Activated T-helper 1 cell treated with anti-CD3 and anti-CD28 coated beads, Interleukin-12 subunit alpha, Interleukin-12 subunit beta, Interleukin-2, Interleukin-4 antibody, amounts not matched to agents 30 ng/mL and 10 ng/mL and 1 ng/mL, durations not matched to agents 14 hours and 24 hours and 36 hours (primary cell): ENCODE results near the gene CERCAM. TPM values are rescaled to one million over a fixed set of nuclear protein-coding genes. Genes with fewer than 3 reads are reported as not detected.
A peak's percentile ranks its signal among the peaks of the same experiment; 100 is the strongest.

Experiments used
- DNase-seq: peaks from one replicate; pipeline ENCODE4 v3.0.0; 2021; ENCODE audit warnings: low spot score
- H3K27ac Mint-ChIP-seq: one replicate; pipeline ENCODE4 v1.8.0; 2021; ENCODE audit warnings: mild to moderate bottlenecking, mixed read lengths
- H3K27me3 Mint-ChIP-seq: one replicate; pipeline ENCODE4 v1.8.0; 2022; ENCODE audit warnings: mild to moderate bottlenecking, moderate library complexity, mixed read lengths; ENCODE audit not compliant: insufficient read depth
- H3K36me3 Mint-ChIP-seq: one replicate; pipeline ENCODE4 v1.8.0; 2021; ENCODE audit warnings: low read depth, mixed read lengths
- H3K4me1 Mint-ChIP-seq: one replicate; pipeline ENCODE4 v1.8.0; 2021; ENCODE audit warnings: low read depth, mixed read lengths
- H3K4me3 Mint-ChIP-seq: one replicate; pipeline ENCODE4 v1.8.0; 2021; ENCODE audit warnings: mild to moderate bottlenecking, moderate library complexity, mixed read lengths
- H3K9me3 Mint-ChIP-seq: one replicate; pipeline ENCODE4 v1.8.0; 2021; ENCODE audit warnings: mixed read lengths
- intact Hi-C: fragments of 100-400 bp; cut with micrococcal nuclease; formaldehyde crosslinking; loops from one replicate; pipeline ENCODE4 v1.15.1; 2024
- total RNA-seq: library from RNA; stranded (reverse); gene quantifications from 2 replicates; pipeline ENCODE4 v1.2.3, GENCODE V29; 2022

The CERCAM gene
- total RNA-seq, 1 donor from 2014 or later: 1.6 TPM

DNA sequence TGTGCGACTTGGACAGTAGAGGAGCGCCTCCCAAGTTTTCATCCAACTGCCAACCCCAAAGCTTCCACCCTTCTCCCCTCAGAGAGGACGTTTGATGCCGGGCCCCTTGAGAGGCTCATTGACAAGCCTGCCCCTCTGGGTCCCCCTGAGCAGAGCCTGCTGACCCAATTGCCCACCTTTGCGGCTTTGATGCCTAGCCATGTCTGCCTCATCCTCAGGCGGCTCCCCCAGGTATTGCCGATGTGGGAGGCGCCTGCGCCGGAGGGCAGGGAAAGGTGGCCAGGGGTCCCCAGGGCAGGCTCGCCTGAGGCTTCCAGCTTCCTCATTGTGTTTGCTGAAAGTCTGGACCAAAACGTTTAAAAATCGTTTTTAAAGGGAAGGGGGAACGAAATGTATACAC lies 36.5 kb downstream of the CERCAM start:
- Mint-ChIP-seq H3K27ac (peak overlapping the region; percentile 74), H3K4me3 (peak overlapping the region; percentile 93), H3K27me3 (peaks cover 3% of the 10 kb centered on the region), H3K36me3 (peaks cover 16% of the 10 kb centered on the region), H3K9me3 (no peaks in the 10 kb centered on the region), H3K4me1 (peaks cover 13% of the 10 kb centered on the region)
- DNase-seq: no peak
- intact Hi-C loops: loop anchor here (2.0 to 5.0 kb wide), 3 partner anchors 228 to 426 kb away; partner anchors contain the start of genes ENDOG and LRRC8A

DNA sequence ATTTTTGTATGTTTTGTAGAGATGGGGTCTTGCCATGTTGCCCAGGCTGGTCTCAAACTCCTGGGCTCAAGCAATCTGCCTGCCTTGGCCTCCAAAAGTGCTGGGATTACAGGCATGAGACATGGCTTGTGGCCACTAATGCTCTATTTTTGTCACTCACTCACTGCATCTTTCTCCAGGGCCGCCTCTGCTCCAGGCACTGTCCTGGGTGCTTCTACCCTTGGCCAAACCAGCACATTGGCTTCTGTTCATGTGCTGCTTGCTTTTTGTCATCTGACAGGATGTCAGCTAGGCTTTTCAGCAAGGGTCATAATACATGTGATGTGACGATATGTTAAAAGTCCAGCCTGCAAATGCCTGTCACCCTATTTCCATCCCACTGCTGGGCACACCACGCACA lies 38.4 kb downstream of the CERCAM start:
- Mint-ChIP-seq H3K27ac (no peak overlapping the region), H3K9me3 (no peaks in the 10 kb centered on the region), H3K36me3 (peaks cover 23% of the 10 kb centered on the region), H3K27me3 (no peaks in the 10 kb centered on the region), H3K4me1 (peaks cover 13% of the 10 kb centered on the region), H3K4me3 (peak overlapping the region; percentile 45)
- DNase-seq: no peak
- intact Hi-C loops: loop anchor here (5.0 kb wide), 1 partner anchor 358 kb away; the partner anchor contains the start of gene ENDOG

DNA sequence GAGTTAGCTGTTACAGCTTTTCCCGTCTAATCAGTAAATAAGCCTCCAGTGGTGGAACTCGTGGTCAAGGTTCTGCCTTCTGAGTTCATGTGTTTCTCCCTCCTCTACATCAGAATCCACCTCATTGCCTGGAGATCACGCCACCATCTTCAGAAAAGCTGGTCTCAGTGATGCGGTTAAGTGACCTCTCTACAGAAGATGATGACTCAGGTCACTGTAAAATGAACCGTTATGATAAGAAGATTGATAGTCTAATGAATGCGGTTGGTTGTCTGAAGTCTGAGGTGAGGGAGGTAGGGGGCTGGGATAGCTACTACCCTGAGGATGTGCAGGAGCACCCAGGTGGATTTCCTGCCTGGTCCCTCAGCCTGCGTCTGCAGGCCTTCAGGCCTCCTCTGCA lies 48.4 kb downstream of the CERCAM start:
- H3K9me3 Mint-ChIP-seq: no peaks in the 10 kb centered on the region
- H3K27me3 Mint-ChIP-seq: no peaks in the 10 kb centered on the region
- H3K27ac Mint-ChIP-seq: no peak overlapping the region
- no peaks in the 10 kb centered on the region for H3K4me1 Mint-ChIP-seq
- DNase-seq: no peak
- no peak overlapping the region for H3K4me3 Mint-ChIP-seq
- intact Hi-C loops: no loop called here
- peaks cover 11% of the 10 kb centered on the region for H3K36me3 Mint-ChIP-seq

DNA sequence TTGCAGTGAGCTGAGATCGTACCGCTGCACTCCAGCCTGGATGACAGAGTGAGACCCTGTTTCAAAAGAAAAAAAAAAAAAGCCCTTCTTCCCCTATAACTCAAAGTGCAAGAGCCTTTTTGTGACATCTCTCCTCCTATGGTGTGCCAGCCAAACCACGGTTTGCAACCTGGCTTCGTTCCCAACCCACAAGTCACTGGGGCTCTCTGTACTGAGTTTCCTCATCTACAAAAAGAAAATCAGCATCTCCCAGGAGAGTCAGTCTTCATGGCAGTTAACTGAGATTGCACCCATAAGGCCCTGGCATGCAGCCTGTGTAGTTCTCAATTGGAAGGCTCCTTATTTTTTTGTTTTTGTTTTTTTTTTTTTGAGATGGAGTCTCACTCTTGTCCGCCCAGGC lies 49.9 kb downstream of the CERCAM start:
- no peak overlapping the region for H3K4me3 Mint-ChIP-seq
- no peaks in the 10 kb centered on the region for H3K9me3 Mint-ChIP-seq
- intact Hi-C loops: no loop called here
- no peak for DNase-seq
- H3K4me1 Mint-ChIP-seq: no peaks in the 10 kb centered on the region
- H3K27me3 Mint-ChIP-seq: no peaks in the 10 kb centered on the region
- no peak overlapping the region for H3K27ac Mint-ChIP-seq
- H3K36me3 Mint-ChIP-seq: peaks cover 14% of the 10 kb centered on the region

DNA sequence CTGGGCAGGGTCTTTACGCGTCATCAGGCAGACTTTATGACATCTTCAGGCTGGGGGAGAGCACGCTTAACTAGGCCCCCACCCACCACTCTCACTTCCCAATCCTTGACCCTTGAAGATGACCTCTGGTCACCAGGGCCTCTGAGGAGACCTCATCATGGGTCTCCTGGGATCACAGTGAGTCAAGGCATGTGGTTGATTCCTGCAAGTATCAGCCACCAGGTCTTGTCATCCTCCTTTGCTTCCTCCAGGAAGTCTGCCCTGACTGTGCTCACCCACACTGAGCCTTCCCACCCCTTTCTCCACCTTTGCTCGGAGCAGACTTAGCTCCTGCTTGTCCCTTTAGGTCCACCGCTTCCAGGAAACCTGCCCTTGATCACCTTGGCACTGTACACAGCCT lies 52.4 kb downstream of the CERCAM start:
- H3K4me3 Mint-ChIP-seq: no peak overlapping the region
- H3K4me1 Mint-ChIP-seq: no peaks in the 10 kb centered on the region
- peaks cover 18% of the 10 kb centered on the region for H3K36me3 Mint-ChIP-seq
- H3K27me3 Mint-ChIP-seq: no peaks in the 10 kb centered on the region
- H3K27ac Mint-ChIP-seq: no peak overlapping the region
- intact Hi-C loops: no loop called here
- no peaks in the 10 kb centered on the region for H3K9me3 Mint-ChIP-seq
- DNase-seq: no peak

DNA sequence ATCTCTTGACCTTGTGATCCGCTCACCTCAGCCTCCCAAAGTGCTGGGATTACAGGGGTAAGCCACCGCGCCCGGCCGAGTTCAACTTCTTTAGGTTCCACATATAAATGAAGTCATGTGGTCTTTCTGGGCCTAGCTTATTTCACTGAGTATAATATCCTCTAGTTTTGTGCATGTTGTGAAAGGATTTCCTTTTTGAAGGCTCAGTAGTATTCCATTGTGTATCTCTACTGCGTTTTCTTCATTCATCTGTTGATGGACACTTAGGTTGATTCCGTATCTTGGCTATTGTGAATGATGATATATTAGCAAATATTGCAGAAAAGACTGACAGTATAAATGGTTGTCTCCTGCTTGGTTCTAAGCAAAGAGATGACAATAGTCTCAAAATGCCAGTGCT lies 55.2 kb downstream of the CERCAM start:
- DNase-seq: no peak
- Mint-ChIP-seq H3K36me3 (peaks cover 25% of the 10 kb centered on the region), H3K27me3 (no peaks in the 10 kb centered on the region), H3K4me3 (no peak overlapping the region), H3K27ac (no peak overlapping the region), H3K9me3 (no peaks in the 10 kb centered on the region), H3K4me1 (no peaks in the 10 kb centered on the region)
- intact Hi-C loops: no loop called here

DNA sequence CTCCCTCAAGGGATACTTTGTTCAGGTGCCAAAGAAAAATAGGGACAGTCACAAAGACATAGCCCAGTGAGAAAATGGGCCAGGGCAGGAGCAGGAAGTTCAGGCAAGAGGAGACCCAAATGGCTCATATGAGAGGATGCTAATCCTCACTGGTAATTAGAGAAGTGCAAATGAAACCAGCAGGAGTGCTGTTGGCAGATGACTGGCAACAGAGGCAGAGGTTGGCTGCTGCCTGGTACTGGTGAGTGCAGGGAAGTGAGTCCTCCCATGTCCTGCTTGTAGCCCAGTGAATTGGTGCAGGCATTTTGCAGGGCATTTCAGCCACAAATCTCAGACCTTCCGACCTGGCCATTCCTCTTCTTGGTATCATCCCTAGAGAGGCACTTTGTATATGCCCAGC lies 58.6 kb downstream of the CERCAM start:
- peaks cover 36% of the 10 kb centered on the region for H3K36me3 Mint-ChIP-seq

DNA sequence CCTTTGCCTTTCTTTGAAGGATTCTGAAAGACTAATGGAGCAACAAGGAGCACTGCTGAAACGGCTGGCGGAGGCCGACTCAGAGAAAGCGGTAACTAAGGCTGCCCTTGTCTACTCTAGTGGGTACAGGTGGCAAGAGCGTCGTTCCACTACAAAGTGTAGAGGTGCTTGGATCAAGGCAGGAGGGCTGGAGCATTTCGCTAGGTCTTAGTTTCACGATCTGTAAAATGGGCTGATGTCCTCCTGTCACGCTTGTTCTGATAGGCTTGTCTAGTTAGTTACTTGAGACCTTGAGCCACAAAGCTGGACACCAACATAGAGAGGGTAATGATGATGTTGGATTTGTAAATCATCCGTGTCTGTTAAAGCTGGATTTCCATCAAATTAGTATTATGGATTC lies 60.9 kb downstream of the CERCAM start:
- DNase-seq: no peak
- no peak overlapping the region for H3K27ac Mint-ChIP-seq
- H3K36me3 Mint-ChIP-seq: peaks cover 42% of the 10 kb centered on the region
- no peaks in the 10 kb centered on the region for H3K9me3 Mint-ChIP-seq
- H3K4me1 Mint-ChIP-seq: no peaks in the 10 kb centered on the region
- H3K27me3 Mint-ChIP-seq: no peaks in the 10 kb centered on the region
- intact Hi-C loops: no loop called here
- H3K4me3 Mint-ChIP-seq: no peak overlapping the region

More for the DNA sequence above, 58.6 kb downstream of the CERCAM start:
- Mint-ChIP-seq H3K4me1 (no peaks in the 10 kb centered on the region), H3K4me3 (no peak overlapping the region), H3K27ac (no peak overlapping the region), H3K27me3 (no peaks in the 10 kb centered on the region), H3K9me3 (no peaks in the 10 kb centered on the region)
- intact Hi-C loops: no loop called here
- DNase-seq: no peak

DNA sequence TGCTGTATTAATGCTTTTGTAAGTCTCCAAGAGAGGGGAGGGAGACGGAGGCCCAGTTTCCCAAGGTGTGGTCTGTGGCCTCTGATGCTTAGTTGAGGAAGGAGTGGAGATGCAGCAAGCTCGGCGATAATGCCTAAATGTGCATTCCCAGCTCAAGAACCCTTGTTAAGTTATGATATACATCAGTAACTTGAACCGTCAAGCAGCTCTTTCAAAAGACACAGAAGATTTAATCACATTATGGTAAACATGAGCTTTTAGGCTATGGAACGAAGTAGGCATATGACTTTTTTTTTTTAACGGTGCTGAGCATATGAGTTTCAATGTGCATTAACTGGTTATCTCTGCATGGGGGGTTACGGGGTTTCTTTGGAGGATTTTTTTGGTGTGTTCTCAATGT lies 61.5 kb downstream of the CERCAM start:
- Mint-ChIP-seq H3K27ac (no peak overlapping the region), H3K36me3 (peaks cover 45% of the 10 kb centered on the region), H3K27me3 (no peaks in the 10 kb centered on the region)

DNA sequence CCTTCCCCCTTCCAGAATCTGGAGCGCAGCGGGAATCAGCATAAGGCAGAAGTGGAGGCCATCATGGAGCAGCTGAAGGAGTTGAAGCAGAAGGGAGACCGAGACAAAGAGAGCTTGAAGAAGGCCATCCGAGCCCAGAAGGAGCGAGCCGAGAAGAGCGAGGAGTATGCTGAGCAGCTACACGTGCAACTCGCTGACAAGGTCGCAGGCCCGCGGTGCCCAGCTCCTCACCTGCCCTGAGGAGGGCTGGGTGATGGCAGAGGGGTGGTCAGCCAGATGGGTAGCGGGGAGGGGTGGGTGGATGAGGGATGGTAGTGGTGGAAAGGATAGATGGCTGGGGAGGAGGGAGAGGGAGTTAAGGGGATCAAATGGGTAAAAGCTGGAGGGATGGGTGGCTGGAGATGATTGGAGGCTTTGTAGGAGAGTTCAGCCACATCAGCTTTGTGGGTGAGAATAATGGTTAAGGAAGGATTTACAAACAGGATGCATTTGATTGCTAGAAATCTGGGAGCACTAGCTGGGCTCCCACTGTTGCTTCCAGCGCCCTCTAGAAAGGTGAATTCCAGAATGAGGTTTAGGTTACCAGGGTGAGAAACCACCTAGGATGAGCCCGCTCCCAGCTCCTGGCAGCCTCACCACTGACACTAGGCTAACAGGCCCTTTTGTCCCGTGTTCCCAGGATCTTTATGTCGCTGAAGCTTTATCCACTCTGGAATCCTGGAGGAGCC lies 64.2 kb downstream of the CERCAM start:
- Mint-ChIP-seq H3K4me1 (no peaks in the 10 kb centered on the region), H3K27ac (peak overlapping the region; percentile 40), H3K9me3 (no peaks in the 10 kb centered on the region), H3K4me3 (no peak overlapping the region), H3K36me3 (peaks cover 47% of the 10 kb centered on the region), H3K27me3 (no peaks in the 10 kb centered on the region)
- DNase-seq: no peak
- intact Hi-C loops: no loop called here

More for the DNA sequence above, 61.5 kb downstream of the CERCAM start:
- no peak overlapping the region for H3K4me3 Mint-ChIP-seq
- H3K9me3 Mint-ChIP-seq: no peaks in the 10 kb centered on the region
- no peaks in the 10 kb centered on the region for H3K4me1 Mint-ChIP-seq
- intact Hi-C loops: no loop called here
- DNase-seq: no peak

DNA sequence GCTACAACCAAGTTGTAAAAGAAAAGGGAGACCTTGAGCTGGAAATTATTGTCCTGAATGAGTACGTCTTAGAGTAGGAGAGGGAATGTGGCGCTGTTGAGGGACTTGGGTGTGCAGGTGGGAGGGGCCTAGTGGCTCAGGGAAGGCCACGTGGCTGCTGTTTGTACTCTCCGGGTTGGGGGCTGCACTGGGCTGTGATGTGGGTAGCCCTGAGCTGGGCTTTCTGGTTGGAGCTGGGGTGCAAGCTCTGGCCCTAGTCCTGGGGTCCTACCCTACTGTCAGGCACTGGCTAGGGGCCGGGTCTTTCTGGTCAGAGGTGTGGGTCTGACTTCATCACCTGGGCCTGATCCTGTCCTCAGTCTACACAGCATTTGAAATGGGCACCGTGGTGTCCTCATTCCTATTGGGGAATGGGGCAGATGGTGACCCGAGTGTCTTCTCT lies 64.8 kb downstream of the CERCAM start:
- intact Hi-C loops: no loop called here
- Mint-ChIP-seq H3K27ac (no peak overlapping the region), H3K27me3 (no peaks in the 10 kb centered on the region), H3K4me1 (no peaks in the 10 kb centered on the region), H3K4me3 (no peak overlapping the region), H3K9me3 (no peaks in the 10 kb centered on the region), H3K36me3 (peaks cover 48% of the 10 kb centered on the region)
- no peak for DNase-seq

DNA sequence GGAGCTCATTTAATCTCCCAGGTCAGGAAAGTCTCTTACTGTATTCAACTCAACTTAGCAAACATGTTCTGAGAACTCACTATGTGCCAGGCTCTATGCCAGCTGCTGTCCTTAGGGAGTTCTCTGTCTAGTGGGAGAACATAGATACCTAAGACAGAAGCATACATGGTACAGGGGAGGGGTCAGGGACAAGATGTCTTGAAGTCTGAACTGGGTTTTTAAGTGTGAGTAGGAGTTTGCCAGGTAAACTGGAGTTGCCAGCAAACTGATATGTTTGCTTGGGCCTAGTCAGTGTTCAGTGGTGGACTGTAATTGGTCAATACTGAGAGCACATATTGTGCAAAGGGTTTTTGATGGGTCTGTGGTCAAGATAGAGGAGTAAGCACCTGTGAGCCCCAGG lies 65.5 kb downstream of the CERCAM start:
- intact Hi-C loops: no loop called here
- DNase-seq: no peak
- Mint-ChIP-seq H3K36me3 (peaks cover 47% of the 10 kb centered on the region), H3K4me3 (no peak overlapping the region), H3K27me3 (no peaks in the 10 kb centered on the region), H3K9me3 (no peaks in the 10 kb centered on the region), H3K4me1 (no peaks in the 10 kb centered on the region), H3K27ac (no peak overlapping the region)
